MCF 10A (cell line): ENCODE data around the gene BARHL2. TPM values are rescaled to one million over a fixed set of nuclear protein-coding genes. Genes with fewer than 3 reads are reported as not detected.

Experiments
- BruUV-seq: library from RNA; stranded (reverse); fragments of 400-500 nt; replicated peaks from 2 replicates; lab custom pipeline; 2021; lab: Mats Ljungman, UMichigan
- CTCF ChIA-PET: fragments of 300-600 bp; sonication (Branson Sonifier 250); formaldehyde crosslinking; extraction: SDS; loops from one replicate; lab custom pipeline; 2021; ENCODE audit warnings: antibody characterized with exemption, inconsistent platforms; lab: Yijun Ruan, JAX
- POLR2A ChIA-PET: fragments of 300-600, 350-650 bp; sonication (Branson Sonifier 250); formaldehyde crosslinking; extraction: SDS; loops from one replicate; lab custom pipeline; 2020; ENCODE audit warnings: antibody characterized with exemption, inconsistent platforms; lab: Yijun Ruan, JAX
- DNase-seq: peaks from one replicate; pipeline ENCODE4 v3.0.0-alpha.2; 2018; ENCODE audit not compliant: unreplicated experiment
- H3K27ac Mint-ChIP-seq: one replicate; pipeline ENCODE4 v1.8.0; 2022; ENCODE audit warnings: mild to moderate bottlenecking, low read depth, mixed read lengths; ENCODE audit not compliant: unreplicated experiment
- H3K27me3 Mint-ChIP-seq: one replicate; pipeline ENCODE4 v1.8.0; 2022; ENCODE audit warnings: mixed read lengths; ENCODE audit not compliant: insufficient read depth, unreplicated experiment
- H3K36me3 Mint-ChIP-seq: one replicate; pipeline ENCODE4 v1.8.0; 2022; ENCODE audit warnings: mild to moderate bottlenecking, moderate library complexity, mixed read lengths; ENCODE audit not compliant: insufficient read depth, unreplicated experiment
- H3K4me1 Mint-ChIP-seq: one replicate; pipeline ENCODE4 v1.8.0; 2022; ENCODE audit warnings: mixed read lengths; ENCODE audit not compliant: insufficient read depth, unreplicated experiment
- H3K4me3 Mint-ChIP-seq: one replicate; pipeline ENCODE4 v1.8.0; 2022; ENCODE audit warnings: mild to moderate bottlenecking, moderate library complexity, mixed read lengths; ENCODE audit not compliant: unreplicated experiment
- H3K9me3 Mint-ChIP-seq: one replicate; pipeline ENCODE4 v1.8.0; 2022; ENCODE audit warnings: mixed read lengths; ENCODE audit not compliant: unreplicated experiment
- intact Hi-C: fragments of 100-400 bp; cut with micrococcal nuclease; formaldehyde crosslinking; loops from 2 replicates; pipeline ENCODE4 v1.14.1; 2022
- total RNA-seq: library from RNA; stranded (reverse); gene quantifications from 2 replicates; pipeline ENCODE4 v1.2.3, GENCODE V29; 2022
- TF ChIP-seq, protein P1 (sequence below): fragments of 200-600 bp; IDR thresholded peaks from one replicate; pipeline ENCODE4 v1.8.0; 2022; ENCODE audit warnings: antibody characterized with exemption, mild to moderate bottlenecking; ENCODE audit not compliant: unreplicated experiment

The BARHL2 gene
- total RNA-seq, 1 experiment from 2014 or later: not detected

DNA sequence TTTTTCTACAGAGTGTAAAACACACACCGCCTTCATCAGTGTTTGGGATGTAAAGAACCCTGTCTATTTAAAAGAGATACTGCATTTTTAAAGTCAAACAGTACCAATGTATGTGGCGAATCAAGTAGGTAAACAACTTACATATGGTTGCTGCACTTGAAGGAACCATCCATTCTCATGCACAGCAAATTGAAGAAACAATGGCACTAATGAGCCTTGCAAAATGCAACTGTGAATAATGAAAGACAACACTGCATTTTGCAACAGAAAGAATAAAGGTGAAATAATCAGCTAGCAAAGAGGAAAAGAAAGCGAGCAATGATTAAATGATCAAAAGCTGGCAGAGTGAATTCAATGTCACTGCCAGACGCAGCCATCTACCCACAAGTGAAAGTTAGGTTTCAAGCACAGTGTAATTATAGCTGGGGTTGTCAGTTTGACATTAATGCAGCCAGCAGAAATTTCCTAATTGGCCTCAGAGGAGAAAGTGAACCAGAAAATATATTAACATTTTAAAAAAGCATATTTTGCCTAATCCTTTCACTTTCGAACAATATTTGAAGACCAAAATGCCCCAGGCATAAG lies 10.9 kb upstream of the BARHL2 start:
- Mint-ChIP-seq H3K4me1 (no peaks in the 10 kb centered on the region), H3K9me3 (no peaks in the 10 kb centered on the region), H3K4me3 (no peak overlapping the region), H3K27ac (no peak overlapping the region), H3K36me3 (no peaks in the 10 kb centered on the region), H3K27me3 (peaks cover 29% of the 10 kb centered on the region)
- DNase-seq: no peak
- POLR2A ChIA-PET: no interaction called here
- TF ChIP-seq, protein P1, sequence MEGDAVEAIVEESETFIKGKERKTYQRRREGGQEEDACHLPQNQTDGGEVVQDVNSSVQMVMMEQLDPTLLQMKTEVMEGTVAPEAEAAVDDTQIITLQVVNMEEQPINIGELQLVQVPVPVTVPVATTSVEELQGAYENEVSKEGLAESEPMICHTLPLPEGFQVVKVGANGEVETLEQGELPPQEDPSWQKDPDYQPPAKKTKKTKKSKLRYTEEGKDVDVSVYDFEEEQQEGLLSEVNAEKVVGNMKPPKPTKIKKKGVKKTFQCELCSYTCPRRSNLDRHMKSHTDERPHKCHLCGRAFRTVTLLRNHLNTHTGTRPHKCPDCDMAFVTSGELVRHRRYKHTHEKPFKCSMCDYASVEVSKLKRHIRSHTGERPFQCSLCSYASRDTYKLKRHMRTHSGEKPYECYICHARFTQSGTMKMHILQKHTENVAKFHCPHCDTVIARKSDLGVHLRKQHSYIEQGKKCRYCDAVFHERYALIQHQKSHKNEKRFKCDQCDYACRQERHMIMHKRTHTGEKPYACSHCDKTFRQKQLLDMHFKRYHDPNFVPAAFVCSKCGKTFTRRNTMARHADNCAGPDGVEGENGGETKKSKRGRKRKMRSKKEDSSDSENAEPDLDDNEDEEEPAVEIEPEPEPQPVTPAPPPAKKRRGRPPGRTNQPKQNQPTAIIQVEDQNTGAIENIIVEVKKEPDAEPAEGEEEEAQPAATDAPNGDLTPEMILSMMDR: no peak
- intact Hi-C loops: no loop called here
- CTCF ChIA-PET: interaction anchor here (0.7 to 1.3 kb wide), 2 partner anchors 13 to 149 kb away, joined by 3 read pairs; no protein-coding TSS in a partner anchor
- BruUV-seq: no TSS peak

DNA sequence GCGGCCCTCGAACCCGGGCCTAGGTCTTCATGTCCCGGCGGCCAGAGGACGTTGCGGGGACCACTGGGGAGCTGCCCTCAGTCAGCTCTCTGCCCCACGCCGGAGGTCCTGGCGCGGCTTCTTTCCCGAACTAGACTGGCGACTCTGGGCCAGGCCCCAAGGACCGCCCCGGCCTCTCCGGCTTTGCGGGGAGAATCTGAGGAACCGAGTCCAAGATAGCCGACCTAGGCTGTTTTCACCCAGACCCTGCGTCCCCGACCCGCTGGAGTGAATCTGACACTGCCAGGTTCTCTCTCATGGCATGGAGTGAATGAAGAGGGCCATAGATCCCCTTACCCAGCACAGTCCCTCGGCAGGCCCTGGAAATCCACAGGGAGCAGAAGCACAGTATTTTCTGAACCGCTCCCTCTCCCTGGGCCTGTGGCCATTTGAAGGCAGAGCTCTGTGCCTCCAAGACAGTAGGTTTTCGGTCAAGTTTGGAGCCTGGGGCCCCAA lies 9.9 kb upstream of the BARHL2 start:
- no peak for DNase-seq
- H3K4me3 Mint-ChIP-seq: no peak overlapping the region
- H3K4me1 Mint-ChIP-seq: no peaks in the 10 kb centered on the region
- POLR2A ChIA-PET: interaction anchor here (0.6 kb wide), 1 partner anchor 359 kb away, joined by 3 read pairs; no protein-coding TSS in a partner anchor
- no TSS peak for BruUV-seq
- H3K27me3 Mint-ChIP-seq: peaks cover 19% of the 10 kb centered on the region
- intact Hi-C loops: no loop called here
- H3K9me3 Mint-ChIP-seq: no peaks in the 10 kb centered on the region
- no peaks in the 10 kb centered on the region for H3K36me3 Mint-ChIP-seq
- no peak overlapping the region for H3K27ac Mint-ChIP-seq
- TF ChIP-seq, protein P1: no peak
- CTCF ChIA-PET: interaction anchor here (2.2 kb wide), 1 partner anchor 14 kb away, joined by 7 read pairs; no protein-coding TSS in a partner anchor

DNA sequence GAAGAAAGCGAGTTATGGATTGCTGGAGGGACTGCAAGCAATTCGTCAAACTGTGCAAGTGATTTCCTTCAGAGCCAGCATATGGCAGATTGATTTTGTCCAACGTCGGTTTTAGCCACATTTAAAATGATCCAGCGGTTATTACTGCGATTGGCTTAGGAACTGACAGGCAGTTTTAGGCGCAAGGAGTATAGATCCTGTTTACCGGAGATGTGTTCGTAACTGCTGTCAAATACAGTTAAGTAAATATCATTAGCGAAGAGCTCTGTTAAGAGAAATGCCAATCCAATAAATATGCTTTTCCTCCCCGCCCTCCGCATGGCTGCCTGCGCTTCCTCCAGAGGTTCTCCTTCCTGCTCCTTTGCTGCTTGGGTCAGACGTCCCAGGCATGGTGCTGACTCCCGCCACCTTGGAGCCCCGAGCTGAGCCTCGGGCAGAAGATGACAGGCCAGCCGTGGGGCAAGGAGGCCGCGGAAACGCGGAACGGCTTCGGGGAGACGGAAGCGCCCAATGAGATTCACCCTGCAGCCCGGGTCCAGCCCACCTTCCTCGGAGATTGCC lies 9.4 kb upstream of the BARHL2 start:
- H3K4me1 Mint-ChIP-seq: no peaks in the 10 kb centered on the region
- peaks cover 14% of the 10 kb centered on the region for H3K27me3 Mint-ChIP-seq
- H3K36me3 Mint-ChIP-seq: no peaks in the 10 kb centered on the region
- POLR2A ChIA-PET: interaction anchor here (0.6 kb wide), 1 partner anchor 358 kb away, joined by 3 read pairs; no protein-coding TSS in a partner anchor
- intact Hi-C loops: no loop called here
- CTCF ChIA-PET: interaction anchor here (0.5 to 2.2 kb wide), 2 partner anchors 15 to 117 kb away, joined by 3 to 7 read pairs; no protein-coding TSS in a partner anchor
- no peaks in the 10 kb centered on the region for H3K9me3 Mint-ChIP-seq
- TF ChIP-seq, protein P1: no peak
- no peak overlapping the region for H3K4me3 Mint-ChIP-seq
- no TSS peak for BruUV-seq
- no peak overlapping the region for H3K27ac Mint-ChIP-seq
- DNase-seq: no peak

DNA sequence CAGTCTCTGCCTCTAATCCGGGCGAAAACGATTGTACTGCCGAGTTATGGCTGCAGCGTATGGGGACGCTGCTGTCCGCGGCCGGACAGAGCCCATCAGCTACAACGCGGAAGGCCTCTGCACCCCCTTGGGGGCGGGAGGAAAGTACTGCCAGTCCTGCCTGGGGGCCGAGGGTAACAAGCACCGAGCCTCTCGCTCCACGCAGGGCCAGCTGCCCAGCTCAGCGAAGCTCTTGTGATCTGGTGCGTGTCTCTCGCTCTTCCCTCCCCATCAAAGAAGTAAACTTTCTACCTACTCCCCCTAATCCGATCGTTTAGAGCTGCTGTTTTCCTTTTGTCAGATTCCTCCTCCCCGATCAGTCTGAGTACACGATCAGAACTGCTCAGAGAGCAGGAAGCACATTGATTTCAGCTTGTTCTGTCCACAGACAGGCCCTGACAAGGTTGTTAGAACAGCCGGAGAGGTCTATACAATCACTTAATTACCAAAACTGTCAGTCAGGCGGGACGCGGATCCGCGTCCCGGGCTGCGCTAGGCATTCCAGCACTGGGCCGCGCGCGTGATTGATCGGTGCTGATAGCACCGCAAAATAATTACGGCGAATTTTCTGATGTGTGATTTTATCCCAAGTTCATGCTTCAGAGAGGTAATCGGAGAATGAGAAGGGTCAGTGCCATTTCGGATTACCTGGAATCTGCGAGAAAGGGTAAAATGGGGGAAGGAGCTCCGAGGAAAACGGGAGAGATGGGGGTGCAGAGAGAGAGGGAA lies 8.7 kb upstream of the BARHL2 start:
- no peaks in the 10 kb centered on the region for H3K4me1 Mint-ChIP-seq
- ChIA-PET CTCF (interaction anchor here (0.5 to 2.2 kb wide), 2 partner anchors 15 to 118 kb away, joined by 3 to 7 read pairs; no protein-coding TSS in a partner anchor), POLR2A (no interaction called here)
- H3K36me3 Mint-ChIP-seq: no peaks in the 10 kb centered on the region
- BruUV-seq: no TSS peak
- H3K27ac Mint-ChIP-seq: no peak overlapping the region
- H3K9me3 Mint-ChIP-seq: no peaks in the 10 kb centered on the region
- intact Hi-C loops: no loop called here
- peaks cover 7% of the 10 kb centered on the region for H3K27me3 Mint-ChIP-seq
- DNase-seq: no peak
- TF ChIP-seq, protein P1: no peak
- no peak overlapping the region for H3K4me3 Mint-ChIP-seq
